SH-SY5Y (cell line): ENCODE results near the gene MEP1B.

Source experiments
- GATA2 ChIP-seq: IDR thresholded peaks from 2 replicates; pipeline ENCODE4 v1.6.1; 2011; ENCODE audit warnings: mild to moderate bottlenecking, low read depth, low read length
- GATA3 ChIP-seq: IDR thresholded peaks from 2 replicates; pipeline ENCODE4 v1.6.1; 2011; ENCODE audit warnings: low read depth, mild to moderate bottlenecking, low read length, moderate library complexity

GRCh38 chr18:32243358-32243757 is 53.5 kb downstream of the MEP1B start:
- TF ChIP-seq GATA3 (no peak), GATA2 (no peak)
